ENCODE results near the gene AP2B1. TPM values are rescaled to one million over a fixed set of nuclear protein-coding genes. Genes with fewer than 3 reads are reported as not detected.

The AP2B1 gene
- total RNA-seq, 1 donor from 2014 or later, result 37.9 TPM

- no peak for ATAC-seq
Observed at GRCh38 chr17:35641032-35641431, 53.9 kb downstream of the AP2B1 start.

DNA sequence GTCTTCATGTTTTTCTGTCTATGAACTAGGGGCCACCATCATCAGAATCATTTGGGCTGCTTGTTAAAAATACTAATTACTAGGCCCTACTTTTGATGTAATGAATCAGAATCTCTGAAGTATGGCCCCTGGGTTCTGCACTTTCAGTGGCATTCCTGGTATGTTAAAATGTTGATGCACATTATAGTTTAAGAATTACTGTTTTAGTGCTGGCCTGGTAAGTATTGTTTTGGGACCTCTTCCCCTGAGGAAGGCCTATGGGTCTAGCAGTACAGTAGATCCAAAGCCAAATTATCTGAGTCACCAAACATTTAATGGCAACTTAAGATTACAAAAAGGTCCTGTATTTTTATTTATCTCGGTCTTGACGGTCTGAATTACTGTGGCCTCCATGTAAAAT, 58.8 kb downstream of the AP2B1 start:
- no peak for ATAC-seq

DNA sequence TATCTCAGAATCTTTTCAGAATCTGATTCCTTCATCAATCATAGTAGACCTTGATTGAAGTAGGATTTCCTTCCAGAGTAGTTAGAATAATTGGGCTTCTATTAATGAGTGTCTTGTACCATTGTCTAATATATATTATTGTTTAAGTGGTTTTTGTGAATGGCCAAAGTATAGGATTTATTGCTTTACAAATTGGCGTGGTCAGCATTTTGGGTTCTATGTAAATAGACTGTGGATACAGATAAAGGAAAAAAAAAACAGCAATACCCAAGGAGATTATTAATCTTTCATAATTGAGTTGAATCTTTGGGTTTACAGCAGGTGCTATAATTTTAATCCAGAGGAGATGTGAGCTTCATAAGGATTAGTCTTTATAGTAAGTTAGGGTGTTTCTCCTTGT, 64.3 kb downstream of the AP2B1 start:
- ATAC-seq, result no peak

DNA sequence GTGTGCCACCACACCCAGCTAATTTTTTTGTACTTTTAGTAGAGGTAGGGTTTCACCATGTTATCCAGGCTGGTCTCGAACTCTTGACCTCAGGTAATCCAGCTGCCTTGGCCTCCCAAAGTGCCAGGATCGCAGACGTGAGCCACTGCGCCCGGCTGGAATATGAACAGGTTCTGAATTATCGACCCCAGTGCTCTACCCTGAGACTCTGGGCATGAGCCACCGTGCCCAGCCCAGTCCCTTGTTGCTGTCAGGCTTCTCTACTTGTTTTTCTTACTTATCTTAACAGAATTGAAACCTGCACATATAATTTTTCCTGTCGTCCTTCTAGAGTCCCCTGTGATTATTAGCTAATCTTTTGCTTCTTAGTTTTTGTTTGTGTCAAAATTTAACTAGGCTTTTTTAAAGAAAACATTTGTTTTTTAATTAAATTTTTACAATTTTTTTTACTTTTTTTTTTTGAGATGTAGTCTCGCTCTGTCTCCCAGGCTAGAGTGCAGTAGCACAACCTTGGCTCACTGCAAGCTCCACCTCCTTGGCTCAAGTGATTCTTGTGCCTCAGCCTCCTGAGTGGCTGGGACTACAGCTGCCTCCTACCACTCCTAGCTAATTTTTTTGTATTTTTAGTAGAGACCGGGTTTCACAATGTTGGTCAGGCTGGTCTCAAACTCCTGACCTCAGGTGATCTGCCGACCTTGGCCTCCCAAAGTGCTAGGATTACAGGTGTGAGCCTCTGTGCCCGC, 66.7 kb downstream of the AP2B1 start:
- no peak for ATAC-seq

- no peak for ATAC-seq
Observed at GRCh38 chr17:35655303-35655702, 68.2 kb downstream of the AP2B1 start.

DNA sequence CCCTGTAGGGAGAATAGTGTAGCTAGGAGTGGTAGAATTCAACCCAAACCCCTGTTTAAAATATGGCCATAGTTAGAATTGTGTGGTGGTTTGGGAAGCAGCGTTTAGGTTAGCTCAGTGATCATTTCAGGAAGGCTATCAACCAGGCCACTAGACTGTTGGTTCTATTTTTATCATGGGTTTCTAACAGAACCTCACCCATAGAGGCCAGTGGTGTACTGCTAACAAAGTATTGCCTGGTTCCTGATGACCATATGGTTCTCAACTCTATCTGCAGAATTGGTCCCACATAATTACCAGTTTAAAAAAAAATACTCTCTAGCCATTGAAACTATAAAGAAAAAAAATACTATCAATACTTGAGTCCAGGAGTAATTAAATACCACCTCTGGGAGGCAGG, 73.8 kb downstream of the AP2B1 start:
- no peak for ATAC-seq

GRCh38 chr17:35664685-35665084, 77.6 kb downstream of the AP2B1 start:
- no peak for ATAC-seq

DNA sequence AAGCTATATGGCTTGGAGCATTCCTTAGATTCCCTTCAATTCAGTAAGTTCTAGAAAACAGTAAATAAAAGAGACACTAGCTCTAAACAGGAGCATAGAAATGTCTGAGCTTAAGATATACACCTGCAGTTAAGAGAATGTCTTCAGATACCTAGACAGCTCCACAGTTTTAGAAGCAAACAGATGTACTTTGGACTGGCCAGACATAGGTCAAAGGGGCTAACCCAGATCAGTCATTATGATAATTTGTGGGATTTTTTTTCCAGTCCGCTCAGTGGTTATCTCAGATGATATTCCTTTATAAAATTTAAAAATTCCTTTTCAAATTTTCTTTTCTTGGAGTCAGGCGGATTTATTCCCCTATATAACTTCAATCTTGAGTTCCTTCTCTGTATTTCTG, 78.5 kb downstream of the AP2B1 start:
- no peak for ATAC-seq

DNA sequence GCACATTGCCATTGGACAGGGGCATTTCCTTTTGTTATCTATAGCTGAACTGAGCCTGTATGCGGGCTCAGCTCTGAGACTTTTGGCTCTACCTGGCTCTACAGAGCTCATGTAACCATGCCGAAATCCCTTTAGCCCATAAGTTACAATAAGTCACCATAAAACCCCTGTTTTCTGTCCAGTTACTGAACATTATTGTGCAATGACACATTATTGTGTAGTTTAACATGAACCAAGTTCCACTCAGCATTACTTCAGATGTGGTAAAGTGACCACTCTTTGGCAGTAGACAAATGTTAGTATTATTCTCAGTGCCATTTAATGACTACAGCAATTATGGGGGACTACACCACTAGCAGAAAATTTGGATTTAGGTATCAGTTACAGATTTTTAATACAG, 78.9 kb downstream of the AP2B1 start:
- no peak for ATAC-seq

DNA sequence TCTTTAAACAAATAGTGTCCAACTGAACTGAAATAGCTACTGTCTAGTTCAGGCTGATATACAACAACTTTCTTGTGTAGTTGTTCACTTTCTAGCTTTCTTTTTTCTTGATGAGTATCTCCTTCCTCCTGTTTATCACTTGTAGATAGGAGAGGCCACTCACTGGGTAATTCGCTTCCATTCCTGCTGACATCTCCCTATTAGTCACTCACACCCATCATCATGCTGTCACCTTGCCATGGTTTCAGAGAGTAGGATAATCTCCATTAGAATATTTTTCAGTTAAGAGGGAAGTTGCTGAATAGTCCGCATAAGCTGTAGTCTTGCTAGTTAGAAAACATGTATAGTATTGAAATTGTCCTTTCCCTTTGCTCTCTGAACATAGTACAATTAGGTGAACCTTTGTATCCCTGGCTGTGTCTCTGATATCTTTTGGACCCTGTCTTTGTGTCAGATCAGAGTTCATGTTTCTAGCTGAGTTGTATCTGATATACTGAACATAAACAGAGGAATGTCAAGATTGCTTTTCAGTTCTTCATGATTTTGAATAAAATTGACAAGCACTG, 79.9 kb downstream of the AP2B1 start:
- ATAC-seq, result no peak

GRCh38 chr17:35668802-35669201, 81.7 kb downstream of the AP2B1 start:
- no peak for ATAC-seq

- ATAC-seq, result no peak
Observed at GRCh38 chr17:35674552-35674951, 87.4 kb downstream of the AP2B1 start.

DNA sequence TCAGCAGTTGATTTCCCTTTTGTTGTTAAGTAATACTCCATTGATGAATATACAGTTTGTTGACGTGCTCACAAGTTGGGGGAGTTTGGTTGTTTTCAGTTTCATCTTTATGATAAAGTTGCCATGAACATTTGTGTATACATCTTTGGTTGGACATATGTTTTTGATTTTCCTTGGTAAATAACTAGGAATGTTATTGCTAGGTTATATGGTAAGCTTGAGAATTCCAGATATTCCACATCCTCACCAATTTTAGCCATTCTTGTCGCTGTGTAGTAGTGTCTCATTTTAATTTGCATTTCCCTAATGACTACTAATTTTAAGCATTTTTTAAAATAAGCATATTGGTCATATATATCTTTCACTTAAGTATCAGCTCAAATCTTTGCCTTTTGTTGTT, 89.3 kb downstream of the AP2B1 start:
- ATAC-seq, result no peak

GRCh38 chr17:35679007-35679682, 92.0 kb downstream of the AP2B1 start:
- no peak for ATAC-seq

GRCh38 chr17:35683591-35683990, 96.5 kb downstream of the AP2B1 start:
- ATAC-seq, result no peak

DNA sequence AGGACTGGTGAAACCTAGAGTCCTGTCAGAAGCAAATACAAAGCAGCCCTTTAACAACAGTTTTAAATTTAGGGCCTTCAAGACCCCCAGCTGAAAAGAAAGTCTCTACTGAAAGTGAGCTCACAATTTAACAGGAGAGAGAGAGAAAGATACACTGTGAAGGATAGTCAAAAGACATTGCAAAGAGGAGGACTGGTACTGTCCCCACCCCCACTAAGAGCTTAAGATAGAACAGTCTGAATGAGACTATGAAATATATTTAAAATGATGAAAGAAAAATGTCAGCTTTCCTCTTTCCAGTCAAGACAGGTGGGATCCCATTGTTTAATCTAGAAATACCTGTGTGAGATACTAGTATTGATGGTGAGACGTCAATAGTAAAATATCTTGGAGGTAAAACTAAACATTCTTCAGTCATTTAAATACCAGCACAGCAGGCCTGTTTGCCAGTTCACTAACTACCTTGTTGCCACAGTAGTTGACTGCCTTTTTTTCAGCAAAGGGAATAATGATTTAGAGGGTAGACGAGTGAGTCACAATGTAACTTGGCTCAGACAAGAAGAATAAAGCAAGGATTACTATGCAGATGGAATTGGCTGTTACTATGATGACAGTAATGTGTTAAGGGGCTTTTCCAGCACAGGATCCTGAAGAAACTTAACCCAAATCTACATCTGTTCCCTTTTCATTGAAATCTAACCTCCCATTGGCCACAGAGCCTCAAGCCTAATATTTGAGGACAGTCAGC, 97.1 kb downstream of the AP2B1 start:
- no peak for ATAC-seq

- no peak for ATAC-seq
Observed at GRCh38 chr17:35692512-35693210, 105.5 kb downstream of the AP2B1 start.

- no peak for ATAC-seq
Observed at GRCh38 chr17:35693662-35694061, 106.5 kb downstream of the AP2B1 start.

DNA sequence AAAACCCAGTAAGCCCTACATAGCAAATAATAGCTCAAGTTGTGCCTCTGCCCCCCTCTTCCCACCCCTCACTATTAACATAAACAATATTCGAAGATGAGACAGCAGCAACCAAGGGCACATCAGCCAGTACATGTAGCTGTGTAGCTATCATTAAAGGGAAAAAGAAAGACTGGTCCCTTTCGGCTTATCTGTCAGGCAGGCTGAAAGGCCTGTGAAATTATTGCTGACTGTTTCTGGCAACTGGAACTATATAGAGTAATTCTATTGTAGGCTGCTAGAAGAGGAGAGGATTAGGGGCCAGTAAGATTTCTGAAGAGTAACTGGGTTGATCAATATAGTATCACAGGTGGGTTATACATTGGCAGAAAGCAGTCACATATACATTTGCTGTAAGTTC, 107.8 kb downstream of the AP2B1 start:
- no peak for ATAC-seq

- no peak for ATAC-seq
Observed at GRCh38 chr17:35695613-35696012, 108.5 kb downstream of the AP2B1 start.

DNA sequence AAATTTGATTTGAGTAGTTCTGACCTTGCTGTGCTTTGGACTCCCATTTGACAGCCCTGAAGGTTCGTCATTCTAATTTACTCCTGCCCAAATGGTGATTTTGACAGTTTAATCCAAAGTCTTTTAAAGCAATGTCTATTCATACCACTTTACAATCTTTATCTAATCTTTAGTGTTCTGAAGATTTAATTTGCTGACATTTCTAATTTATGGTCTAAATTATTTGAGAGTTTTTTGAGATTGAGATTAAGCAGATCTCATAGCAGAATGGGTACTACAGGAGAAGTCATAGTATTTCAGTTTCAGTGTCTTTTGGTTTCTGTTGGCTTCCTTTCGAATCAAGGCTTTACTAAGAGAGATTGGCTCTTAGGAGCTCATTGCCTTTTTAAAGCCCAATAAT, 111.7 kb downstream of the AP2B1 start:
- ATAC-seq, result no peak

- no peak for ATAC-seq
Observed at GRCh38 chr17:35700150-35700549, 113.0 kb downstream of the AP2B1 start.

DNA sequence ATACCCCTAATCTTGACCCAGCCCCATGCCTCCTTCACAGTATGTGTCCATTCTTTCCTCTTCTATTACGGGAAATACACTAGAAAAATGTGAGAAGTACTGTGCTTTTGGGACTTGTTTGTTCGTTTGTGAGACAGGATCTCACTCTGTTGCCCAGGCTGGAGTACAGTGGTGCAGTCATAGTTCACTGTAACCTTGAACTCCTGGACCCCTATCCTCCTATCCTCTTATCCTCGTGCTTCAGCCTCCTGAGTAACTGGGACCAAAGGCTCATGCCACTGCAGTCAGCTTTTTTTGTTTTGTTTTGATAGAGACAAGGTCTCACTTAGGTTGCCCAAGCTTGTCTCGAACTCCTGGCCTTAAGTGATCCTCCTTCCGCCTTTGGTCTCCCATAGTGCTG, 114.4 kb downstream of the AP2B1 start:
- ATAC-seq, result no peak
